ENCODE data around the gene RAMACL.

The RAMACL gene

DNA sequence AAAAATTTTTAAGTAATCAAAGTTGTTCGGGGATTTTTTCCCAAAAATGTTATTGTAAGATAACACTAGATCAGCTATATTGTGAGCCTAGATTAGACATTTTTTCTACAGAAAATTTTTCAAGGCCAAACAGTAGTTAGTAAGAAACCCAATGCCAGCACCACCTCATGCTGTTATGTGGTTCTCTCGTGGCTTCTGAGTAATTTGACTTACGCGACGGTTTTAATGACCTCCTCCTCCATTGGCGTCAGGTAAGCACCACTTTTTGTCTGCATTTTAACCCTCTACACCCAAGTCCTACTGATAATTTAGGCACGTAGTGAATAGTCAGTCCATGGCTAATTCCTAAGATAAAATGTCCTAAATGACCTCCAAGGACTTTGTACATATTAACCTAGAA lies 30.9 kb upstream of the RAMACL start:
- no peak for DNase-seq

DNA sequence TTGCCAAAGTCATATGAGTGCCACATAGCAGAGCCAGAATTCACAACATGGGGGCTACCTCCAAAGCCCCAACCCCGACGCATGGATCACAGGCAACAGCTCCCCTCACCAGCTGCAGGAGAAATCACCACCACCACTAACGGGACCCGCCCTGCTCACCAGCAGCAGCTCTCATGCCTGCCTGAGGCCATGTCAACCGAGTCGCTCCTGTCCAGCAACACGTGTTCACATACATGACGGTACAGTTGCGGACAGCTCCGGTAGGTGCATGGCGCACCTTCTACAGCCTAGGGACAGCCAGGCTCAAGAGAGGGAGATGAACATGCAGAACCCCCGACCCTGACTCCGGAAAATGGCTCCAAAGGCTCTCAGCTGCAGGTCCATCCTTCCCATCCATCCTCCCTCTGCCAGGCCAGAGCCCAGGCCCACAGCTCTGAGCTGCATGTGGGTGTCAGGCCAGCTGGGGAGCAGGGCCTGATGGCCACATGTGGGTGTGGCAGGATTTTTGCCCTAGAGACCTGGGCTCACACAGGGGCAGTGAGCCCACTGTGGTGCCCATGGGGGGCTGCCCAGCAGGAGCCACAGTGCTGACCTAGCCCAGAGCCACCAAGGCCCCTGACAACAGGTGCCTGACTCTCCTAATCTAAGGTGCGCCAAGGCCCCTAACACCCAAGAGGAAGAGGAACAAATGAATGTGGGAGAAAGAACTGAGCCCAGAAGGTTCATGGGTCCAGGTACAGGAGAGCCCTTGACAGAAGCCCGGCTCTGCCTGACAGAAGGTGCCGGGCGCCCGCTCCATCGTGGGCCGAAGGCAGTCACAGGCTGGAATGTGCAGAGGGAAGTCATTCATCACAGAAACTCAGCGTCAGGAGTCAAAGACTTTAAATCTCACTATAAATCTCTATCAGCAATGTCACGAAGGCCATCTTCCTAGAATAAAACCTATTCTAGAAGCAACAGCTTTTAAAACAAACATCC lies 30.1 kb upstream of the RAMACL start:
- DNase-seq: no peak

DNA sequence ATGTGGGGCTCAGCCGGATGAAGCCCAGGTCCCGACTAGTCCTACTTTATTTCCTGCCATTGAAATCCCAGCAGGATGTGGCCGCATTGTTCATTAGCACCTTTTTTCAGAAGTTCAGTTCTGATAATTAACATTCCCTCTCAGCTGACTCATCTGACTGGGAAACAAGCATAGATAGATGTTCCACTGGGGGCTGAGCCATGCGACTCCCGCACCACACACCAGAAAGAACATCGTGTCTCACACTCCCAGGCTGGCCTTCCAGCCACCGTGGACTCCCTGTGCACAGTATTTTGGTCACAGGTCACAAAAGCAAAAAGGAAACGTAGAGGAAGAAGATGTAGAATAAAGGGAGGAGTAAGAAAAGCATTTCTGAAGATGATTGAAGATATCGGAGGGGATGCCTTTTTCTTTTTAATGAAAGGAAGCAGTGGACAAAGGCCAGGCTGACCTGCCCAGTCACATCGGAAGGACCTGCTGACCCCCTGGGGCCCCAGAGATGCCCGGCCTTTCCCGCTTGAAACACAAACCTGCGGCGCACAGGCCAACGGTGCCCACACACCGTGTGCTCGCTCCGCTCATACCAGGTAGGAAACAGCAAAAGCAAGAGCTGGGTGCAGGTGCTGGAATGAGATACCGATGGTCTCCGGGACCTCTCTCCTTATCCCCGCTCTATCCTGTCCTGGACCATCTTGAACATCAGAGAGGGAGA lies 28.7 kb upstream of the RAMACL start:
- DNase-seq: no peak

DNA sequence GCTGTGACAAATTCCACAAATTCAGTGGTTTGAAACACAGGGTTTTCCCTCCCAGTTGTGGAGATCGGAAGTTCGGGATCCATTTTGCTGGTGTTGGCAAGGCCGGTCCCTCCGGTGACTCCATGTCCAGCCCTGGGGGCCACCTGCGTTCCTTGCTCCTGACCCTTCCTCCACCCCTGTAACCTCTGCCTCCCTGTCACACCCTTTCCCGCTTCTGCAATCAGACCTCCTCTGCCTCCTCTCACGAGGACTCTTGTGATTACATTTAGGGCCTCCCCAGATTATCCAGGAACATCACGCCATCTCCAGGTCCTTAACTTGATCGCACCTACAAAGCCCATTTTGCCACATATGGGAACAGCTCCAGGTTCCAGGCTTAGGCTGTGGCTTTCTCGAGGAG lies 28.1 kb upstream of the RAMACL start:
- DNase-seq: no peak

DNA sequence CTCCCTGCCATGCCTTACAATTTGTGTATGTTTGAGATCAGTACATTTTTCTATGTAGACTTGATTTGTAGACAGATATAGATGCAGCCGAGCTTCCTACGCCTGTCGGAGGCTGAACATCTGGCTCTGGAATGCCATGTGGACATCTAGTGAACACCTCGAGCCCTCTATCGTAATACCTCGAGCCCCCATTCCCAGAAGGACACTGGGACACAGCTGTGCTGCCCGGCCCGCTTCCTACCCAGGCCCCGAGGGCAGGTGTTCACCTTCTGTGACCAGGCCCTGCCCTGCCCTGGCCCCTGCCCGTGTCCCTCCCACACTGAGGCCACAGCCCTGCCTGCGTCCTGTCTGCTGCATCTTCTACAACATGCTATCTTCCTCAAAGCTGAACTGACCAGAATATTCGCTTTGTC lies 27.7 kb upstream of the RAMACL start:
- no peak for DNase-seq

DNA sequence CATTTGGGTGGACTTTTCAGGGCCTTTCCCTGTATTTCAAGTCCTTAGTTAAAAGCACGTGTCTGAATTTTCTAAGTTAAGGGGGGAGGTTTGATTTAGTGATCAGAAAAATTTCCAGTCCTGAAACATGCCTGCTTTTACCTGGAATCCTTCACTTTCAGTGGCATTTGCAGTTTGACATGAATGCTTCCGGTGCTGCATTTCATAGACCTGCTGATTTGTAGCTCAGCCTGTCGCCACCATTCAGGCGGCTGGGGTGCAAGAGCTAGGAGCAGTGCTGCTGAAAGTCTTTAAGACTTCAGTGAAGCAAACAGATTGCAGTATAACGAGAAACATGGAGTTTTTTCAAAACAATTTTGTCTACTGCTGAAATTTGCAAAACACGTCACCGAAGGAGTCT lies 26.5 kb upstream of the RAMACL start:
- DNase-seq: no peak

DNA sequence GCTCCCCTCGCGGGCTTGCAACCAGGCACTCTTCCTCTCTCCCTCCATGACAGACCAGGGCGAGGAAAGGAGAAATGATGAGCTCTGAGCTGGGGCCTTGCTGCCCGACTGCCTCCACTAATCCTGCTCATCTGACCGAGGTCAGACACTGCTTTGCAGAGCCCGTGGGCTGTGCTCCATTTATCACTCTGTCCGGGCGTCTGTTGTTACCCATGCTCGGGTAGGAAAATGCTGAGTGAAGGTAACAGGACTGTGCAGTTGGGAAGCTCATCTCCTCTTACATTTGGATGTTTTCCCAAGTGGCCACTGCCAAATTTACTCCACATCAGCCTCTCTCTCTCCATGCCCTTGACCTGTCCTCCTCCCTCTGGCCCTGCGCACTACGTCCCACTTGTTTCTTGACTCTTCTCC lies 26.0 kb upstream of the RAMACL start:
- DNase-seq: no peak

DNA sequence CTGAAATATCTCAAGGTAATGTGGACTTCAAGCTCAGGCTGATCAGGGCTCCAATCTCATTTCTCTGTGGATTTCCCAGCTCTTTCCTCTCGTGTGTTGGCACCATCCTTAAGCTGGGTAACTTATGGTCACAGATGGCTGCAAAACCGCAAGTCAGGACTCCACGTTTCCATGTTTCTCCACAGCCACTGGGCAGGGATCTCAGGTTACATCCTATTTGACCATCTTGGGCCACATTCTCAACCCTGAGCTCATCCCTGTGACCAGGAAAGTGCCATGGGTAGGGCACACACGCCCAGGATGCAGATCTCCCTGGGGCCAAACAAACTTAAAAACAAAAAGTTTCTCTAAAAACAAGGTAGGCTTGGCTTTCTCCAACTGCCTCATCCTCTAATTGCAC lies 25.2 kb upstream of the RAMACL start:
- no peak for DNase-seq

DNA sequence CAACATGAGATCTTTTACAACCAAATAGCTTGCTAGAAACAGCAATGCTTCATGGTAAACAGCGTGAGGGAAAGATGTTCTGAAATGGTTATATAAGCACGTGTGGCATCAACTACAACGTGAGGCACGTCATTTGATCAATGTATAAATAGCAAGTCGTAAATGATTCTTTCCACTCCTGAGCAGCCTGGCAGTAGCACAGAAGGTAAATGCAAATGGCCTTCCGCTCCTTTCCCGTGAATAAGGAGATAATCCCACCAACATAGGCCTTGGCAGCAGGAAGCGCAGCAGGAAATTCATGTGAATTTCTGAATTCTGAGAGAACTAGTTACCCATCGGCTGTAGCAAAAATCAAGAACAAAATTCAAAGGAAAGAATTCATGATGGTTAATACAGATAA lies 23.6 kb upstream of the RAMACL start:
- DNase-seq: no peak

DNA sequence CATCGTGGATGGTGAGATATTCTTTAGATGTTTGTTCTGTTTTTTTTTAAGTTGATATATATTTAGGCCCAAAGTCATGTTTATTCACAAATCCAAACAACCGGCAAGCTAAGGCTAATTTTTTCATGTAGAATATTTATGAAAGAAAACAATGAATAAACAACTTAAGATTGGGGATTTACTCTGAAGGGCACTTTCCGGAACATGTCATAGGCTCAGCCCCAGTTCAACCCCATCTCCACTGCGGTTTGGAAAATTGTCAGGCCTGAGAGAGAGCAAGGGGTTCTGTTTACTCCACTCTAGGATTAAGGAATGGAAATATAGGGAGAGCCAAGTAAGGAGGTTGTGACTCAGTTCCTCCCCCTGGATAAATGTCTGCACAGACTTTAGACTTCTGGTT lies 22.3 kb upstream of the RAMACL start:
- DNase-seq: no peak

DNA sequence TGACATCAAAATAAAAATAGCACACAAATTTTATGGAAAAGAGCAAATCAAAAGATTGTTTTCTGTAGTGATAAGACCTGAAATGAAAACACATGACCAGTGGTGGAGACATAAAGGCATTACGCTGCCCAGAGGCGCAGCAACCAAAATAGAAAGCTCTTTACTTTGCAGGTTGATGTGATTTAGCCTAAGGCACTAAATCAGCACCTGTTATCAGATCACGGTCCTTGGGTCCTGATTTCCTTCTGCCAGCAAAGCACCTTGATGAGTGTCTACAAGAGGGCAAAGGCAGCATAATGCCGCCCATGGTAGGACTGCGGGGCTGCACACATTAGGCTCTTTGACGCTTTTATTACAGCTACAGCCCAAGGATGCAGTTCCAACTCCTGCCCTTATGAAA lies 19.3 kb upstream of the RAMACL start:
- DNase-seq: no peak

DNA sequence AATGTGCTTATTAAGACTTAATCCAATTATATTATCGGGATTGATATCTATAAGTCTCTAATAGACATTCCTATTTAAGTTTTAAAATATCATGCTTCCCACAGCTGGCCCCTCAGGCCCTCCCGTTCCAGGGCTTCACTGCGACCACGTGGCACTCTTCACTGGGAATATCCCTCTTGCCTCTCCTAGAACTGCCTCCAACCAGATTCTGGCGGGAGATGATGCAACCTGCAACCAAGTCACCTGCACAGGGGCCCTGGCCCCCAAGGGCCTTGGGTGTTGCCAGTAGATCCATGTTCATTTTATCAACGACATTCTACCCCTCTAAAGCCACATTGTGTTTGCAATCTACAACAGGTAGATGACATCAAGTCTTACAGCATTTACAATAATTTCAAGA lies 18.4 kb upstream of the RAMACL start:
- no peak for DNase-seq

DNA sequence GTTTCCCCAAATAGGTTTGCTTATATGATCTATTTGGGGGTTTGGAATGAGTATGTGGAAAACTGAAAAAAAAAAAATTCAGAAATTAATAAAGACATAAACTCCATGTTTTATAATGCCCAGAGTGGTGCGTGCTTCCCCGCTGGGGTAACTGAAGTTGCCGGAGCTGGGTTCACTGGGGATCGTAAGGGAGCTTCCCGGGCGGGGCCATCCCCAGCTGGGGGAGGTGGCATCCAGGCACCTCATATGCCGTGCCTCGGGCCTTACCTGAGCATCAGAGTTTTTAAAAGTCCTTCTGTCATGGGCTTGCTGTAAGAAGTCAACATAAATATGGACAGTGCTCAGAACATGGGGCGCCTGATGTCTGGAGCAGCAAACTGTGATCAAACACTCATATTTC lies 17.9 kb upstream of the RAMACL start:
- no peak for DNase-seq

DNA sequence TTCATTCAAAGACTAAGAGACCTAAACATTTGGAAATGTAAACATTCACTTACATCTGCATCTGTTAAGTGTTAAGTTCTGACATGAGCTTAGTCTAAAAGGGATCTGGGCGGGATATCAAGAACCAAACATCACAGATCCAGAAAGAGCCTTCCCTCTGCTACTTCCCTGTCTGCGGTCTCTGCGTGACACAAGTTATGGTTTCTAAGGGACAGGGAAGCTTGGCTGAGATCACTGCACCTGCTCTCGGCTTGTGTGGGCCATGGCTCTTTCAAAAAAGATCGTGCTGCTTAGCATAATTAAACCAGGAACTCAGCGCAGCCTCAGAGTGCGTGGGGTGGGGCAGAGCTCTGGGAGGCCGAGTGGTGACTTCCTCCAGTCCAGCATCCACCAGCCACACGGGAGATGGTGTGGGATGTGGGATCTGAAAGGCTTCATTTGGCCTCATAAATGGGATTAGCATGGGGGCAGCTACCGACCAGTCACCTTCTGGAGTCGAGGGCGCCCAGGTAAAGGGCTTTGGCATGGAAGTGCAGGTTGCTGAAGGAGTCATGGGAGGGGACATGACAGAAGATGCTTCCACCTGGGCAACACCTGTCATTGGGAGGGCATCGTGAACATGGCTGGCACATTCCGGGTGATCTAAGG lies 16.7 kb upstream of the RAMACL start:
- DNase-seq: no peak

DNA sequence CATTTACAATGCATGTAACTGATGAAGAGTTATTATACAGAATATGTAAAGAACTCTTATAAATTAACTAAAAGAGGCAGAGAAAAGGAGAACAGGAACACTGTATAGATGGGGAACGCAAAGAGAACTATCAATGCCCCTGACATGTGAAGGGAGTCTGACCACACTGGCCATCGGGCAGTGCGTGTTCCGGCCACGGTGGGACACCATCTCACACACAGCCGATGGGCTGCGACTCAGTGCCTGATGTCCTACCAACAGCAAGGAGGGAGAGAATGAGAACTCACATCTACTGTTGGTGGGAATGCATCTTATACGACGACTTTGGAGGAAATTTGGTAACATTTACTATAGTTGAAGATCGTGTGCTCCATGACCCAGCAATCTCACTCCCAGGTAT lies 15.5 kb upstream of the RAMACL start:
- no peak for DNase-seq

DNA sequence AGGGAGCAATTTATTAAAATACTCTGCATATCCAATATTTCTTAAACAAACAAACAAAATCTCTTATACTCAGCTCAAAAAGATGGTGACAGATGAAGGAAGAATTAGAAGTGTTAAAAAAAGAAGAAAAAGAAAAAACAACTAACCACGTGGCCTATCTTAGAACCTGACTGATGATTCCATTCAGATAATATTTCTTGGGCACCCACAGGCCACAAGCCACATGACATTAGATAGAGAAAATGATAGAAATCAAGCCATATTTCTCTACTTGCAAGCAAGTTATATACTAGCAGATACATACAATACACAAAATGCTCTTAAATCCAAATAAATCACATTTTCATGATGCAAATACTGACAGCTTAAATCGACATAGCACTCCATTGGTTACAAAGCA lies 14.5 kb upstream of the RAMACL start:
- no peak for DNase-seq

DNA sequence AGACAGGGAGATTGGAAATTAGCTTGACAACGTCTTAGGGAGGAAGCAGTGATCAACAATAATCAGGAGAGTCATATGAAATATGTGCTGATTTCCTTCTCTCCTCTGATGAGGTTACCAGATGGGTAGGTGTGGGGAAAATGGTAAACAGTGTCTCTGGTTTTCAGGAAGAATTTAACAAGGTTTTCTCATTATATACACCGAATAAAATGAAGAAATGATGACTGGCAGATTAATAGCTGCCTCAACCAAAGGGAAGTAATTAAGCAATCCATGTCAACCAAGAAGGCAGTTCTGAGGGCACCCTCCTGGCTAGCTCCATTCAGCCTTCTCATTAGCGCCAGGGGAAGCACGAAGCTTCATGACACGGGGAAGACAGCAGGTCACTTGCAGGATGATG lies 12.7 kb upstream of the RAMACL start:
- no peak for DNase-seq

DNA sequence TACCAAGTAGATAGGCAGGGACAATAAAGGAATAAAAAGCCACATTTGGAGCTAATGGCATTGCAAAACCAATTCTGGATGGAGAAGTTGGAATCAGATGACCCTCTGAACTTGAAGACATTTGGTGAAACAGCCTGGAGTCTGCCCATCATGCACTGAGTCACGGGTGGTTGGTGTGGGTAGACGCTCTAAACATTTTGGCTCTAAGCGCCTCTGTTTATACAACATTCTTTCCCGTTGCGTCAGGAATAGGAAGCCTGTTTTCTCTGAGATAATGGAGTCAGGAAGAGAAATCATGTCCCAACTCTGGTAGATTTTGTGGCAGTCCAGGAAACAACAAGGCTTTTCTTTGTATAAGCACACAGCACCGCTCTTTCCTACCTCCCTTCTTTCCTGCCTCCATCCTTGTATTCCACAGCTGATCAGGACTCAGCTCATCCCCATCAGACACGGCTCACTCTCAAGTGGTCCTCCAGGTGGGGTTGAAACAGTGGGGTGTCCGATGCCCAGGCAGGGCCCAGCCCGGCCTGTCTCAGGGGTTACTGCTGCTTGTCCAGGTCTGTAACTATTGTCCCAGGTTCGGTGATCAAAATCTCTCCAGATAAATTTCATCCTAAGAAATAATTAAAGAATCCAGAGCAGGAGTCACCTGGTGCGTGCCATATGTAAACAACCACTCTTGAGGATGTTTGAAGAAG lies 12.1 kb upstream of the RAMACL start:
- no peak for DNase-seq

DNA sequence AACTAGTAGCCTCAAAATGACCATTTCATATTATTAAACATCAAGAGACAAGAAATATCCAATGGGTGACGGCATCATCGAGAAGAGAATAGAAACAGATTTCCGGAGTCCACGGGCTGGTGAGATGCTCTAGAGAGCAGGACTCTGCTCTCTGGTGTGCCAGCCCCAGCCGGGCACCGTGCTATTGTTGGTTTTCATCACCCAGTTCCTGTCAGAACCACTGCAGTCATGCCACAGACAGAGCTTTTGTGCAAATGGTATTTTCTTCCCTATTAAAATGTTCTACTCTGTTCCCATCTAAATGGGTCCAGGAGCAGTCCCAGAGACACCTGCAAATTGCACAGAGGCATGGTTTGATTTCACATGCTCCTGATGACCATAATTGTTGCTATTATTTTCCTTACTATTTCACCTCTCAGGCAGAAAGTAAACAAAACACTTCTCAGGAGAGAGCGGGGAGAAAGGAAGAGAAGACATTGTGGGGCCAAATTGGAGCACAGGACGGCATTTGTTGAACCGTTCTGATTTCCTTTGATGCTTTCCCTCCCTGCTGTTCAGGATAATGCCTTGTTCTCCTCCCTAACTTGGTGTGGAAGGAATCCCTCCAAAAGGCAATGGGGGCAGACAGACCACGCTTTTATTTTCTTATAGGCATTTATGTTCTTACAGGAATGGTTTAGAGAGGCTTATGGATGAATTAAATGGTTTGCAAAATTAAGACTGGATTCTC lies 11.4 kb upstream of the RAMACL start:
- no peak for DNase-seq

DNA sequence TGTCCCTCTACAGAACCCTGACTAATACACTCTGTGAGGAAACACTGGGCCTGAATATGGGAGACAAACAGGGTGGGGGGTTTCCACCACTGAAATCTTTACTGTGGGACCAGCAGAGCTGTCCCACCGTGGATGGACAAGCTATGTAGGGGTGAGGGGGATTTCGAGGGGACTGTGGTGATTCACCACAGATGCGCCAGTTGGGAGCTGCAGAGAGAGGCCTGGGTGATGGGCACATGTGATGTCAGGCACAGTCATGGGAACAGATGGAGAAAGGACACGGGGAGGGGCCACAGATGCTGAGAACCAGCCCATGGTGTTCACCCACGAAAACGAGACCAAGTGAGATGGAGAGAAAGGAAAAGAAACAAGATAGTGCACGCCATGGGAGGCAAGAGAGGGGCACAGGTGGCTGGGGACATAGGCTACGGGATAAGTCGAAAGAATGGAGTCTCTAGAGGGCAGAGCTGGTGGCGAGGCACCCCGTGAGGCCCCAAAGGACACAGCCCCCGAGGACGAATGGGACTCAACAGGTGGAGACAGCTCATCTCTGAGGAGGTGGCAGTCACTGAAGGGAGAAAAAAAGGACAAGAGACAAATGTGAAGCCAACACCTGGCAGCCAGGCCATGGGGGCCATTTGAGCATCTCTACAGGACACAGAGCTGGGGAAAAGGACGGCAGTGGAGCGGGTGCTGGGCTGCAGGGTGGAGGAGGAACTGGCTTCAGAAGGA lies 10.5 kb upstream of the RAMACL start:
- no peak for DNase-seq

DNA sequence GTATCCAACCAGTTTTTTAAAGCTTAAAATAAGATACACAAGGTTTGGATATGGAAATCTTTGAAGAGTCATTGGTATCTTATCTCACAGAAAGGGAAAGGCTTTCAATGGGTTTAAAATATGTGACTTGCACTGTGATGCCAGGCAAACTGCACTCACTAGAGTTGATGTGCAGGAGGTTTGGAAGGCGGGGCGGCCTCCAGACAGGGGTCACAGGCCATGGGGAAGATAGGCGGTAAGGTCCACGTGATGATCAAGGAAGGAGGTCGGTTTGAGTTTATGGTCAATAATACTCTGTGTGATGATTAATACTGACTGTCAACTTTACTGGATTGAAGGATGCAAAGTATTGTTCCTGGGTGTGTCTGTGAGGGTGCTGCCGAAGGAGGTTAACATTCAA lies 9.5 kb upstream of the RAMACL start:
- no peak for DNase-seq

Measured in NCI-H2081 treated with DMSO at 0.1 percent for 48 hours (cell line).